ENCODE measurements around the gene OR7D4.
"Not testable (repeated sequence)": the region's sequence is repeated elsewhere in the genome, so short reads cannot be mapped to it uniquely, and the experiment has no call there.

OR7D4 gene

DNA sequence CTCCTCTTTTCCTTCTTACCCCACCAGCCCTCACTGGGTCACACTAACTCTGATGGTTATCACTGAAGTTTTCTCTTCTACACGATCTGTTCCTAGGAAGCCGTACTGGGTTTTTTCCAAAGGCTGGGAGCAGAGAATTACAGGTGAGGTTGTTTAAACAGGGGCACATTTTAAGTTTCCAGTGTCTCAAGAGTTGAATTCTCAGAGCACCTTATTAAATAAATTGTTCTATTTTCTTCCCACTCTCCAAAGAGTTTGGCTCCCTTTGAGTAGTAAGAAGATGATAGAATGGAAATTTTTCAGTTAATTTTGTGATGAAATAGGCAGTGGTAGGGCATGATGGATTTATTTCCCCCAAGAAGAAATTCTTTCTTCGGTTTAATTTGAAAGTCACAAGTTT lies at the start of gene OR7D4:
Gene OR7D4, minus strand, starts transcription at position 101 of the 400 bp plus-strand sequence. CDS start 4,752 bp downstream, outside the sequence.
- no peak for DNase-seq

DNA sequence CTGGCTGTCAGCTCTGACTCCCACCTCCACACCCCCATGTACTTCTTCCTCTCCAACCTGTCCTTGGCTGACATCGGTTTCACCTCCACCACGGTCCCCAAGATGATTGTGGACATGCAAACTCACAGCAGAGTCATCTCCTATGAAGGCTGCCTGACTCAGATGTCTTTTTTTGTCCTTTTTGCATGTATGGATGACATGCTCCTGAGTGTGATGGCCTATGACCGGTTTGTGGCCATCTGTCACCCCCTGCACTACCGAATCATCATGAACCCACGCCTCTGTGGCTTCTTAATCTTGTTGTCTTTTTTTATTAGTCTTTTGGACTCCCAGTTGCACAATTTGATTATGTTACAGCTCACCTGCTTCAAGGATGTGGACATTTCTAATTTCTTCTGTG lies 31.8 kb upstream of the OR7D4 start:
- no peak for DNase-seq

DNA sequence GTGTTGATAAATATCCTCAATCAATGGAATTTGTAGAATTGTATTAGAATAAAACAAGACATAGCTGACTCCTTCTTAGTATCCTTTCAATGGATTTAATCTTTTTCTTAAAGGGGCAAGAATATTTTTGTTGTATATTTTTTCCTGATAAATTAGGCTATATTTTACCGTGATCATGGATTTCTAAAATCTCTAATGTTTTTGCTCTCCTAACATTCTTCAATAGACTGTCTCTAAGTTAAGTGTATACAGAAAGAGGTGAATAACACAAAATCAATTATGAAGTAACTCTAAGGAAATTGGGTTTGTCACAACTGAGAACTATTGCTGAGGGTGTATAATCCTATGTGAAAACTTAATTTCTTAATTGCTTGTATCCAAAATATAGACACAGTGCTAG lies 31.2 kb upstream of the OR7D4 start, which contains the start of gene OR7E24:
Gene OR7E24, plus strand, starts transcription at position 301 of the 400 bp plus-strand sequence. CDS start 114 bp downstream, outside the sequence.
- no peak for DNase-seq

DNA sequence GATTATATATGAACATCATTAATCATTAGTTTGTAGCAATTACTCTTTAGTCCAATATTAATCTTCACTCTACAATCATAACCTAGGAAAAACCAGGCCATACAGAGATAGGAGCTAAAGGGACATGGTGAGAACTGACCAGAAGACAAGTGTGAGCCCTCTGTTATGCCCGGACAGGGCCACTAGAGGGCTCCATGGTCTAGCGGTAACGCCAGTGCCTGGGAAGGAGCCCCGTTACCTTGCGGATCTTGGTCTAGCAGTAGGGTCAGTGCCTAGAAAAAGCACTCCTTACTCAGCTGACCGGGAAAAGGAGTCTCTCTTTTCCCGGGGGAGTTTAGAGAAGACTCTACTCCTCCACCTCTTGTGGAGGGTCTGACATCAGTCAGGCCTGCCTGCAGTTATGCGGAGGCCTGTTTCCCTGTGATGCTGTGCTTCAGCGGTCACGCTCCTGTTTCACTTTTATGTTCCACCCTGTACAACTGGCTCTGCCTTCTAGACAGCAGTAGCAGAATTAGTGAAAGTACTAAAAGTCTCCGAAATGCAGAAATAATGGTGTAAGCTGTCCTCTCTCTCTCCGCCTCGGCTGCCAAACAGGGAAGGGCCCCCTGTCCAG lies 13.8 kb downstream of the OR7D4 start:
- peak; percentile 60 for DNase-seq

DNA sequence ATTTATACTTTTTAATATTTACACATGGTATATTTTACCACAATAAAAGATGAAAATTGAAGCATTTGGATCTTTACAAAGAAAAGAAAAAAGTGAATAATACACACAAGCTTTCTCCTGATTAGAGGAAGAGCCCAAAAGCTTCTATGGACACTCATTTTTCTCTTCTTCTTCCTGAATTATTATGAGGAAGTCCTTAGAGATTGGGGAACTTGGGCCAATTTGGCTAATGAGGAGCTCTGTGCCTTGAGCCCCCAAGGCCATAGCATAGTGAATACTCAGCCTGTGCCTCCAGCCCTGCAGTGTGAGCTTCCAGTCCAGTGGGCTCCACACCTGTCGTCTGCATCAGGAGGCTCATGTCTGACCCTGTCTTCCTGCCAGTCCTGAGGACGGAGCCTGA lies 21.3 kb downstream of the OR7D4 start:
- not testable (repeated sequence) for DNase-seq

DNA sequence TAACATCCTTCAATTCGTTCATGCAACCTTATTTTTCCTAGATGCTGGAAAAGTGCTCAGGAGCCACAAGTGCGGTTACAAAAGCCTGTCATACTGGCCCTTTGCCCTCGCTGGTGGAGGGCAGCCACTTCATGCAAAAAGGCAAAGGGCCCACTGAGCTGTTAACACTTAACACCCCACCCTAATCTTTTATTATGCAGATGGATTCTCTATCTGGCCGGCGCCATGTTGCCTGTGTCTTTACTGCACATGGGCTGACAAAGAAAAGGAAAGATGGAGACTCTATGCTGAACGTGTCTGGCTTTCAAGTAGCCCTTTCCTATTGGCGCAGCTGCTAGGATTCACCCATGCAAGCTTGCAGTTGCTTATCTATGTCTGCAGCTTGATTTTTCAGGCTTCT lies 29.9 kb downstream of the OR7D4 start:
- DNase-seq, result no peak

DNA sequence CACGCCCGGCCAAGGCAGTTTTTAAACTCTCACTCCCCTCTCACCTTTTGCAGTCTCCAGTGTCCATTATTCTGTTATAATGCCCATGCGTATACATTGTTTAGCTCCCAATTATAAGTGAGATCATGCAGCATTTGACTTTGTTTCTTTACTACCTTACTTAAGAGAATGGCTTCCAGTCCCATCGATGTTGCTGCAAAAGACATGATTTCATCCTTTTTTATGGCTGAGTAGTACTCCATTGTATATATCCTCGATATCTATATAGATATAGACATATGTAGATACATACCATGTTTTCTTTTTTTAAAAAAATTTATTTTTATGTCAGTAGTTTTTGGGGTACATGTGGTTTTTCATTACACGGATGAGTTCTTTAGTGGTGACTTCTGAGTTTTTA lies 32.2 kb downstream of the OR7D4 start:
- DNase-seq, result no peak

DNA sequence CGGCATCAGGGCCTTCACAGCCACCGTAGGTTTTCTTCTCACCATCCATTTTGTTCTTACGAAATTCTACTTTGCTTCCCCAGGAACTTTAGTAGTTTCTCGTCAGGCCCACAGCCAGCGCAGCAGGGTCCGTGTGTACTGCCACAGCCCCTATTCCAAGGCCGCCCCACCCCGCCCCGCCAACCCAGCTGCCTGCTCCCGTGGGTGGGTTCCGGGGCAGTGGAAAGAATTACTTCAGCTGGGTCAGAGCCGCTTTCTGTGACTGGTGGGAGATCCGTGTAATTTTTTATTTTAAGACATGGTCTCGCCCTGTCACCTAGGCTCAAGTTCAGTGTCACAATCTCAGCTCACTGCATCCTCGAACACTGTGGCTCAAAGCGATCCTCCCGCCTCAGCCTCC lies 36.4 kb downstream of the OR7D4 start:
- no peak for DNase-seq

DNA sequence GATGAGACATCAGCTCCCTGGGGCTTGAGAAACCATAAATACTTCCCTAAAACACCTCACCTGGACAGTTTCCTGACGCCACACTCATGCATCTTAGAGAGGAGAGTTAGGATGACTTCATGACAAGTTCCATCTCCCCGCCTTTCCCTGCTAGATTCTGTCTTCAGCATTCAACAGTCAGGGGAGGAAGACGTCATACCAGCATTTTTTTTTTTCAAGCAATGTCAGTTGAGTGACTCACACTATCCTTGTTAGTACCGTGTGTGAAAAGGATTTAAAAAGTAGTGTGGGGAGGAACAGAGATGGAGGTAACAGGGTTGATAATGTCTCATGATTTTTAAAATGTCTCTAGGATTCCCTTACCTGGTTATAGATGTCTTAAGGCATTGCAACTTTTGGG lies 40.5 kb downstream of the OR7D4 start, which contains the start of gene OR7D2:
Gene OR7D2, plus strand, starts transcription at position 79 of the 400 bp plus-strand sequence. CDS start 6,803 bp downstream, outside the sequence.
- no peak for DNase-seq

DNA sequence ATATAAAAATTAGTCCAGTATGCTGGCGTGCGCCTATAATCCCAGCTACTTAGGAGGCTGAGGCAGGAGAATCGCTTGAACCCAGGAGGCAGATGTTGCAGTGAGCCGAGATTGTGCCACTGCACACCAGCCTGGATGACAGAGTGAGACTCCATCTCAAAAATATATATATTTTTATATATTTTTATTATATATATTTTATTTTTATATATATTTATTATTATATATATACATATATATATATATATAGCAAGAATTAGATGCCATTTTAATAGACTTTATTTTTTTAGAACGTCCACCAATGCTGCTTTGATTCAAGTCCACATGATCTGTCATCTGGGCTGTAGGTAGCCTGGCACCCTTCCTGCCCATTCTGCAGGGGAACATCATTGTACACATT lies 44.1 kb downstream of the OR7D4 start:
- DNase-seq, result no peak

DNA sequence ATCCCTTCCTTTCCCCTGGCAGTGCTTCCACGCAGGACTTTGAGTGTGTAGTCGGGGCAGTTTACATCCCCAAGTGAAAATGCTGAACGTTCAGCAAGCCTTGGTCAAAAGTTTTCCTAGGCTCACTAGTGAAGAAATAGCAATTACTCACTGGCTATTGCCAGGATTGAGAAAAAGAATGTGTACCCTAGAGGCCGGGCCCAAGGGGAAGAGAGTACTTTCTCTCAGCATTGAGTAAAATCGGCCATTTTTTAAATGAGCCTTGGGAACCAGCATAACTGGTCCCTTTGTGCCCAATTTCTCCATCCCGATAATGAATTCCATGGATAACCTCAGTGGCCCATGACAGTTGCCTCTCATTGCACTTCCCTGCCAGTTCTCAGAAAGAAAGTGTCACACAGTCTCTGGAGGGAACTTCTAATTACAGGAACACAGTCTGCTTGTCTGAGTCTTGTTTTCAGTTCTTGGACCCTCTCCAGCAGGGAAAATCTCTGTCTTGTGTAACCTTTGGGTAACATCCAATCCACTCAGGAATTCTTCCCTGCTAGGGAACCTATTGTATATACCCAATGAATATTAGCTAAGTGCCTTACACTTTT lies 47.9 kb downstream of the OR7D4 start:
- no peak for DNase-seq

DNA sequence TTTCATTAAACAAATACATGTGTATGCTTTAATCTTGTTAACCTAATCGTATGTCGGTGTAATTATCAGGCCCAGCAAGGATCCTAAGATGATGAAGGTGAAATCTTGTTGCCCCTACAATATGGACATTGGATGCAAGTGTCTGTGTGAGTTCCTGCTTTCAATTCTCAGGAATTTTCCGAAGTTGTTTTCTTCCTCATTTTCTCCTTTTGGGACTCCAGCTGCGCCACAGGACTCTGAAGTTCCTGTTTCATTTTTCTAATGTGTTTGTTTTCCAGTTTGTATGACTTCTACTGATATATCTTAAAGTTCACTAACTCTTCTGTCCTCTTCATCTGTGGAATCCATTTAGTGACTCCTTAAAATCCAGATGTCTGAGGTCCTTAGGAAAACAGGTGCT lies 52.5 kb downstream of the OR7D4 start:
- DNase-seq, result no peak

DNA sequence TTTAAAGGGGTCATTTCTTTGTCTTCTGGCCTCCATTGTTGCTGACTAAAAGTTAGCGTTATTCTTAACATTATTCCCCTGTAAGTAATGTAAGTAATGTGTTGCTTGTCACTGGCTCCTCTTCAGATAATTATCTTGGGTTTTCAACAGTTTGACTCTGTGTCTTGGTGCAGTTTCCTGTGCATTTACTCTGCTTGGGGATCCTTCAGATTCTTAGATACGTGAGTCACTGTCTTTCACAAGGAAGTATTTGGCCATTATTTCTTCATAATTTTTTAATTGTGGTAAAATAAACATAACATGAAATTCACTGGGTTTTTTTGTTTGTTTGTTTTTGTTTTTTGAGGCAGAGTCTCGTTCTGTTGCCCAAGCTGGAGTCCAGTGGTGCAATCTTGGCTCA lies 54.1 kb downstream of the OR7D4 start:
- no peak for DNase-seq

DNA sequence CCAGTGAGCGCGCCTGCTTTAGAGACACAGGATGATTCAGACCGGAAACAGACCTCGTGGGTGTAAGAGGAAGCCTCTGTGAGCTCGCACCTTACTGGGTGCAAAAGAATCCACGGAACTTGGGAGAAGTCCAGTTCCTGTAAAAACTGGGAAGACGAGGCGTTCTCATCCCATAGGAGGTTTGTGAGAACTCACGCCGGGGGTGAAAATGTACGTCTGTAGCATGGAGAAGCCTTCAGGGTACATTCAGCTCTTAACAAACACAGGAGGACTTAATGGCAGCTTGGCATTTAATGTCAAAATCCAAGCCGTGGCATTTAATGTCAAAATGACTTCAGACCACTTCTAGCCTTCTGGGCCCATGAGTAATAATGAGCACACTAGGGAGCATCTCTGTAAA lies 58.0 kb downstream of the OR7D4 start:
- DNase-seq, result no peak

Measured in activated CD4-positive, alpha-beta T cell treated with anti-CD3 and anti-CD28 coated beads, Interleukin-2, amount 50 U/mL, for 16 hours (primary cell).